HuH-7 (cell line): Measurements from ENCODE around the gene CALD1.

Experiments
- DNase-seq: peaks from one replicate; pipeline ENCODE4 v3.0.0; 2011; ENCODE audit warnings: low spot score

The CALD1 gene

GRCh38 chr7:134893920-134894319 lies 114.5 kb downstream of the CALD1 start:
- DNase-seq, result no peak

GRCh38 chr7:134894928-134895327 lies 115.5 kb downstream of the CALD1 start:
- no peak for DNase-seq

- DNase-seq, result no peak
These were observed 116.6 kb downstream of the CALD1 start for GRCh38 chr7:134896073-134896472.

DNA sequence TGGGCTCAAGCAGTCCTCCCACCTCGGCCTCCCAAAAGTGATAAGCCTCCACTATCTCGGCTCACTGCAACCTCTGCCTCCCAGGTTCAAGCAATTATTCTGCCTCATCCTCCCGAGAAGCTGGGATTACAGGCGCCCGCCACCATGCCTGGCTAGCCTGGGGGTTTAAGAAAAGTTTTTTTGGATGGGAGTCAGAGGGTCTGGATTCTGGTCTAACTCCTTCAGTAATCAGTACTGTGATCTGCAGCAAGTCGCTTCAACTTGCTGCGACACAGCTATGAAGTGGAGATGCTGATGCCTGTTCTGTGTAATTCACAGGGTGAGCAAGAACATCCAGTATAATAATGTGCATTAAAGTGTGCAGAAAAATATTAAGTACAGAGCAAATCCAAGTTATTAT lies 118.5 kb downstream of the CALD1 start:
- DNase-seq, result no peak

- DNase-seq, result no peak
These were observed 120.3 kb downstream of the CALD1 start for GRCh38 chr7:134899729-134900128.

GRCh38 chr7:134900166-134900982 lies 120.9 kb downstream of the CALD1 start:
- no peak for DNase-seq

GRCh38 chr7:134901389-134902020 lies 122.1 kb downstream of the CALD1 start:
- no peak for DNase-seq

- DNase-seq, result no peak
These were observed 122.6 kb downstream of the CALD1 start for GRCh38 chr7:134902058-134902457.

- DNase-seq, result no peak
These were observed 123.8 kb downstream of the CALD1 start for GRCh38 chr7:134903073-134903790.

DNA sequence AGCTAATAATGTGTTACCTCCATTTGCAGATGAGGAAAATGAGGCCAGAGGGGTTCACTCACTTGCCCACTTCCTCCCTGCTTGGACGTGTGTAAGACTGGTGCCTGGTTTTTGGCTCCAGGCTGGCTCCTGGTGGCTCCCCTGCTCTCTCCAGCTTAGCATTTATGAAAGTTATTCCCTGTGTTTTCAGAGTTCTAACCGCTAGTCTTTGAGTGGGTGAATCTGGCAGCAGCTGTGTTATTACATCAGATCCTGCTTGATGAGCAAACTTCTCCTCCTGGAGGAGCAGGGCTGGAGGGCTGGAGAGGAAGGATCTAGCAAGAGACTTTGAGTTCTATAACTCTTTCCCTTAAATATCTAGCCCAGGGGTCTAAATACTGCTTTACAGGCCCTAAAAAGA lies 125.9 kb downstream of the CALD1 start:
- no peak for DNase-seq

DNA sequence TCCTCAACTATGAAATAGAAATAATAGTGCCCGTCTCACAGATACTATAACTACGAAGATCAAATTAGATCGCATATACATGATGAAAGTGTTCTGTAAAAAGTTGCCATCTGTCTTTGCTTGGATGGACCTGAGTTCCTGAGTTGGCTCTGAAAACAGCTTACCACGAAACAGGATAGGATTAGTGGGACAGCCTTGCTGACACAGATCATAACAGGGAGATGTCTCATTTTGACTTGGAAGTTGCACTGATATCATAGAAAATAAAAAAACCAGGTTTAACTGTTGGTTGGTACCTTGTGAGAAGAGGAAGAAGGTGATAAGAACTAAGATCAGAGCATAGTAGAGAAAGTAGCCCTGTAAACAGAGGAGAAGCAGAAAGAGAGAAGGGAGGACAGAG lies 127.6 kb downstream of the CALD1 start:
- no peak for DNase-seq

- DNase-seq, result no peak
These were observed 128.2 kb downstream of the CALD1 start for GRCh38 chr7:134907639-134908038.

GRCh38 chr7:134908289-134908688 lies 128.9 kb downstream of the CALD1 start:
- DNase-seq, result no peak

- peak; percentile 48 for DNase-seq
These were observed 130.9 kb downstream of the CALD1 start for GRCh38 chr7:134910214-134910890.

- DNase-seq, result no peak
These were observed 131.5 kb downstream of the CALD1 start for GRCh38 chr7:134910968-134911367.

- DNase-seq, result no peak
These were observed 136.9 kb downstream of the CALD1 start for GRCh38 chr7:134916171-134916883.

GRCh38 chr7:134919240-134919641 lies 139.8 kb downstream of the CALD1 start:
- DNase-seq, result no peak

DNA sequence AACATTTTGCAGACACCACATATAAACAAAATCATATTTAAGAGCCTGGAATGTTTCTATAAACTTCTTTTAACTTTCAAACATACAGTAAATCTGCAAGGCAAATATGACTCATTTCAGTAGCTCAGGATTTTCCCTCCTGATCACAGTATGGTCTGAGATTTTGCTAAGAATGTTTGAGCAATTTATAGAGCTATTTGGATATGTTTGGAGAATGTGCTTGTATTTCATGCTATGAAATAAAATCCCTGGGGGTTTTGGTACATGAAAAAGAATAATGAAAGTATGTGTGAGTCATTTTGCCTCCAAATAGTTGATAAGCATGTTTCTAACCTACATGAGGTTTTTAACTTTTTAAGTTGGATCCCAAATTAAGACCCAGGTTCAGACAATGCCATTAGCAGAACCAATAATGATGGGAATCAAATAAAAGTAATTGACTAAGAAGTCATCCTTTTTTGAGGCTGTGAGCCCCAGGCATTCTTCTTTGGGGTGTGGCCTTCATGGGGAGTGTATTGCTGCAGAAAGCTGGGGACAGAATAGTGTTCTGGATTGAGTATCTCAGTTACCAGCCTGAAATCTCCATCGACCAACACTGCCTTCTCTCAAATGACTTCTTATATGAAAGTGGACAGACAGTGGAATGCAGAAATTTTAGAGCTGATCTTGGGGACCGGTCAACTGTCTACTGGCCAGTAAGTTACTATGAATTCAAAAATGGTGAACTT lies 140.8 kb downstream of the CALD1 start:
- DNase-seq, result no peak

DNA sequence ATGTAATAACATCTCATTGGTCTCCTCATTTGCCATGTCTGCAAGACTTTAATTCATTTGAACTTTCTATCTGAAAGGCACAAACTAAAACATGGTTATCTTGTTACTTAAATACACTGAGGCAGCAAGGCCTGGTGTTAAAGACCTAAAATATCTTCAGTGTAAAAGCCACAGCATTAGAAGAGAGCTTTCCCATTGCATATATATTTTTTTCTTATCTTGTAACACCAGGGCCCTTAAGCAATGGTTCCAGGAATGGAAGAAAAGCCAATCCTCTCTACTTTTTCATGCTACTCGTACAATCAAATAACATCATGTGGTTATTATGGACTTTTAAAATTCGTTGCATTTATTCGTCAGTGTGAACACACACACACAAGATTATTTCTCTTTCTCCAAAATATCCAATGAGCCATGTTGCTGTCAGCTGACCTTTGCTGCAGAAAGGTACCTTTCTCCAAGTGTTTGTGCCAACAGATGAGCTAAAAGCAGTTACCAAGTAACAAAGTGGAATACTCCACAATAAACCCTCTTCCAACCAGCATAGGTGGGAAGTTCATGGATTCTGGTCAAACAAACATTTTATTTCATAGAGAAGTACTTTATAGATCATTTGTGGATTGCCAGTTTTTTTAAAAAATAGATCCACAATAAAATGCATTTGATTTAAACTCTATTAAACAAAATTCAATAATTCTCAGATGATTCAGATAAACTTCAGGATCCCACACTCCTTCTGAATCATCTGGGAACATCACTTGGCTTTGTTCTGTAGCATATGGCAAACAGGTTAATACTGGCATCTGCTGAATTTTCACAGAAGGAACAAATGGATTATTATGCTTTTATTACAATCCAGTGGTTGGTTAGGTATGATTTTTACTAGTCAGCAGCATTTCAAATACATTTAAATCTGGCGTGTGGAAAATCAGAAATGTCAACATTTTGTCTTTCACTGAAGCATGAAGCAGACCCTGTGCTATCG lies 143.6 kb downstream of the CALD1 start:
- no peak for DNase-seq

DNA sequence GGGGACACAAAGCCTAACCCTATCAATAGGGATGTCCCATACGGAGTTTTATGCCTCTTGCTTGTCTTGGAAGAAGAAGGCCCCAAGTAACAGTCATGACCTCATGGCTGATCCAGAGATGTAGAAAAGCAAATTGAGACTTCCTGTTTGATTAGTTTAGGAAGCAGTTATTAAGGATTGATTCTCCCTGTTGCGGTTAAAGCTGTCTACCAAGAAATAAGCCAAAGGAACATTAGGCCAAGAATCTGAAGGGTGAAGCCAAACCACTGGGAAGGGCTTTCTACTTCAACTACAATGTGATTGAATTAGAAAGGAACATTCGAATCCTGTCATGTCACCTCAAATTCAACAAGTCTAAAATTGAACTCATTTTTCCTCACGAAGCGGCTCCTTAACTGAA lies 146.3 kb downstream of the CALD1 start:
- no peak for DNase-seq
